HCT116 (cell line): ENCODE results near the gene COLEC11.

Source experiments
- ELF1 ChIP-seq: IDR thresholded peaks from 2 replicates; pipeline ENCODE4 v1.6.1; 2012; ENCODE audit warnings: low read depth, borderline replicate concordance
- EZH2 ChIP-seq: fragments of 200-600 bp; sonication (generic); IDR thresholded peaks from 2 replicates; pipeline ENCODE4 v1.6.1; 2017; ENCODE audit warnings: antibody characterized with exemption, mixed run types
- POLR2A ChIP-seq: IDR thresholded peaks from 2 replicates; pipeline ENCODE4 v1.7.0; 2011; ENCODE audit warnings: borderline replicate concordance; ENCODE audit not compliant: insufficient read depth, insufficient read length; ENCODE audit errors: extremely low read depth
- POLR2AphosphoS5 ChIP-seq: IDR thresholded peaks from 2 replicates; pipeline ENCODE4 v1.6.1; 2011; ENCODE audit warnings: mild to moderate bottlenecking, low read depth, low read length, moderate library complexity
- TCF7L2 ChIP-seq: IDR thresholded peaks from 2 replicates; pipeline ENCODE4 v1.7.0; 2011; ENCODE audit warnings: borderline replicate concordance, inconsistent platforms; ENCODE audit not compliant: insufficient read depth, insufficient read length; ENCODE audit errors: extremely low read depth
- TF ChIP-seq, protein P1 (sequence below), 3 experiments: fragments of 200-600 bp in 1 of 3; sonication (generic) in 1 of 3; IDR thresholded peaks in 2 of 3; conservative IDR thresholded peaks in 1 of 3; 2 replicates each; pipeline ENCODE4 v1.5.1; 2012 to 2017; ENCODE audit warnings: low read depth in 2 of 3, low read length in 2 of 3, antibody characterized with exemption in 1 of 3, borderline replicate concordance in 1 of 3, control low read depth in 1 of 3, mild to moderate bottlenecking in 1 of 3, mixed read lengths in 1 of 3, mixed run types in 1 of 3, moderate library complexity in 1 of 3; ENCODE audit not compliant: insufficient read depth in 1 of 3
- TF ChIP-seq, protein P2 (sequence below): IDR thresholded peaks from 2 replicates; pipeline ENCODE4 v1.6.1; 2012; ENCODE audit warnings: low read depth
- TF ChIP-seq, protein P3 (sequence below): IDR thresholded peaks from 2 replicates; pipeline ENCODE4 v1.6.1; 2012

DNA sequence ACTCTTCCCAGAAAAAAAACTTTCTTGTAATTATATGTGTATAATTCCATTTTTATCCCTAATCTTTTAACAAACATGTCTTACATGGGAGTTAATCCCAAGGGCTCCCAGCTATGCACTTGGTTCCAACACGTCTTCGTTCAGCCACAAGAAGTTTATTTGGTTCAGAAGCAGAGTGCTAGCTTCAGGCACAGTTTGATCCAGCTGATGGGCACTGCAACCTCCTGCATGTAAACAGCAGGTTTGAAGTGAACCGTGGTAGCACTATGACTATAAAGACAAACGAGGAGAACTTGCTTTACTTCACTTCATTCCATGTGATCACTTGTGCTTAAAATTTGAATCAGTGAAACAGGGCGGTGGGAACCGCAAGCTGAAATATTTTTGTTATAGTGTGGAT is 29.8 kb upstream of the COLEC11 start:
- TF ChIP-seq EZH2 (no peak), ELF1 (no peak), POLR2A (no peak), TCF7L2 (no peak), POLR2AphosphoS5 (no peak)
- TF ChIP-seq, protein P1, sequence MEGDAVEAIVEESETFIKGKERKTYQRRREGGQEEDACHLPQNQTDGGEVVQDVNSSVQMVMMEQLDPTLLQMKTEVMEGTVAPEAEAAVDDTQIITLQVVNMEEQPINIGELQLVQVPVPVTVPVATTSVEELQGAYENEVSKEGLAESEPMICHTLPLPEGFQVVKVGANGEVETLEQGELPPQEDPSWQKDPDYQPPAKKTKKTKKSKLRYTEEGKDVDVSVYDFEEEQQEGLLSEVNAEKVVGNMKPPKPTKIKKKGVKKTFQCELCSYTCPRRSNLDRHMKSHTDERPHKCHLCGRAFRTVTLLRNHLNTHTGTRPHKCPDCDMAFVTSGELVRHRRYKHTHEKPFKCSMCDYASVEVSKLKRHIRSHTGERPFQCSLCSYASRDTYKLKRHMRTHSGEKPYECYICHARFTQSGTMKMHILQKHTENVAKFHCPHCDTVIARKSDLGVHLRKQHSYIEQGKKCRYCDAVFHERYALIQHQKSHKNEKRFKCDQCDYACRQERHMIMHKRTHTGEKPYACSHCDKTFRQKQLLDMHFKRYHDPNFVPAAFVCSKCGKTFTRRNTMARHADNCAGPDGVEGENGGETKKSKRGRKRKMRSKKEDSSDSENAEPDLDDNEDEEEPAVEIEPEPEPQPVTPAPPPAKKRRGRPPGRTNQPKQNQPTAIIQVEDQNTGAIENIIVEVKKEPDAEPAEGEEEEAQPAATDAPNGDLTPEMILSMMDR (IDR thresholded peaks at IDR 0.05 in 2 of 3, conservative IDR thresholded peaks at IDR 0.05 in 1 of 3; ENCODE audit: borderline replicate concordance in 1 of 3, insufficient read depth in 1 of 3, low read depth in 2 of 3, low read length in 2 of 3) = no peak
- TF ChIP-seq, protein P2, sequence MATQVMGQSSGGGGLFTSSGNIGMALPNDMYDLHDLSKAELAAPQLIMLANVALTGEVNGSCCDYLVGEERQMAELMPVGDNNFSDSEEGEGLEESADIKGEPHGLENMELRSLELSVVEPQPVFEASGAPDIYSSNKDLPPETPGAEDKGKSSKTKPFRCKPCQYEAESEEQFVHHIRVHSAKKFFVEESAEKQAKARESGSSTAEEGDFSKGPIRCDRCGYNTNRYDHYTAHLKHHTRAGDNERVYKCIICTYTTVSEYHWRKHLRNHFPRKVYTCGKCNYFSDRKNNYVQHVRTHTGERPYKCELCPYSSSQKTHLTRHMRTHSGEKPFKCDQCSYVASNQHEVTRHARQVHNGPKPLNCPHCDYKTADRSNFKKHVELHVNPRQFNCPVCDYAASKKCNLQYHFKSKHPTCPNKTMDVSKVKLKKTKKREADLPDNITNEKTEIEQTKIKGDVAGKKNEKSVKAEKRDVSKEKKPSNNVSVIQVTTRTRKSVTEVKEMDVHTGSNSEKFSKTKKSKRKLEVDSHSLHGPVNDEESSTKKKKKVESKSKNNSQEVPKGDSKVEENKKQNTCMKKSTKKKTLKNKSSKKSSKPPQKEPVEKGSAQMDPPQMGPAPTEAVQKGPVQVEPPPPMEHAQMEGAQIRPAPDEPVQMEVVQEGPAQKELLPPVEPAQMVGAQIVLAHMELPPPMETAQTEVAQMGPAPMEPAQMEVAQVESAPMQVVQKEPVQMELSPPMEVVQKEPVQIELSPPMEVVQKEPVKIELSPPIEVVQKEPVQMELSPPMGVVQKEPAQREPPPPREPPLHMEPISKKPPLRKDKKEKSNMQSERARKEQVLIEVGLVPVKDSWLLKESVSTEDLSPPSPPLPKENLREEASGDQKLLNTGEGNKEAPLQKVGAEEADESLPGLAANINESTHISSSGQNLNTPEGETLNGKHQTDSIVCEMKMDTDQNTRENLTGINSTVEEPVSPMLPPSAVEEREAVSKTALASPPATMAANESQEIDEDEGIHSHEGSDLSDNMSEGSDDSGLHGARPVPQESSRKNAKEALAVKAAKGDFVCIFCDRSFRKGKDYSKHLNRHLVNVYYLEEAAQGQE = no peak
- TF ChIP-seq, protein P3, sequence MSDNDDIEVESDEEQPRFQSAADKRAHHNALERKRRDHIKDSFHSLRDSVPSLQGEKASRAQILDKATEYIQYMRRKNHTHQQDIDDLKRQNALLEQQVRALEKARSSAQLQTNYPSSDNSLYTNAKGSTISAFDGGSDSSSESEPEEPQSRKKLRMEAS = no peak
